A549 (cell line): ENCODE data around the gene SNF8. TPM values are rescaled to one million over a fixed set of nuclear protein-coding genes. Genes with fewer than 3 reads are reported as not detected.

Experiments used
- BHLHE40 ChIP-seq: IDR thresholded peaks from 2 replicates; pipeline ENCODE4 v1.6.1; 2012; ENCODE audit warnings: low read depth, low read length, inconsistent platforms
- CBX2 ChIP-seq: fragments of 200-600 bp; sonication (generic); IDR thresholded peaks from 2 replicates; pipeline ENCODE4 v1.6.1; 2016; ENCODE audit warnings: low read depth, mild to moderate bottlenecking, borderline replicate concordance
- CBX8 ChIP-seq: fragments of 200-600 bp; sonication (generic); IDR thresholded peaks from 2 replicates; pipeline ENCODE4 v1.6.1; 2016
- CEBPB ChIP-seq, 2 experiments: fragments of >200 bp in 1 of 2; sonication (Bioruptor Twin) in 1 of 2; formaldehyde crosslinking in 1 of 2; IDR thresholded peaks; 2 replicates each; pipeline ENCODE4 v1.6.1; 2012 to 2016
- CHD2 ChIP-seq: fragments of 150-350 bp; IDR thresholded peaks from 2 replicates; pipeline ENCODE4 v1.6.1; 2014; ENCODE audit warnings: low read length; ENCODE audit not compliant: partially characterized antibody
- CHD4 ChIP-seq: fragments of 200-600 bp; sonication (generic); IDR thresholded peaks from 2 replicates; pipeline ENCODE4 v1.6.1; 2016; ENCODE audit warnings: antibody characterized with exemption, mild to moderate bottlenecking, borderline replicate concordance
- EHMT2 ChIP-seq: fragments of 200-600 bp; sonication (generic); IDR thresholded peaks from 2 replicates; pipeline ENCODE4 v1.6.1; 2016; ENCODE audit warnings: antibody characterized with exemption, low read depth, mild to moderate bottlenecking, moderate library complexity
- EP300 ChIP-seq, 2 experiments: fragments of >200 bp; sonication (Bioruptor Twin); formaldehyde crosslinking; IDR thresholded peaks; 2 replicates in 1 of 2; 3 replicates in 1 of 2; pipeline ENCODE4 v1.6.1; 2016 to 2017
- ESRRA ChIP-seq: fragments of 150-350 bp; IDR thresholded peaks from 2 replicates; pipeline ENCODE4 v1.6.1; 2014; ENCODE audit warnings: mild to moderate bottlenecking, low read length, borderline replicate concordance
- FOSB ChIP-seq: fragments of 250-450 bp; sonication (Bioruptor Pico); IDR thresholded peaks from 2 replicates; pipeline ENCODE4 v1.5.0; 2020; ENCODE audit warnings: mild to moderate bottlenecking, moderate library complexity
- FOSL2 ChIP-seq, 2 experiments: fragments of 450-650 bp in 1 of 2; fragments of >200 bp in 1 of 2; sonication (Bioruptor Twin) in 1 of 2; formaldehyde crosslinking; IDR thresholded peaks; 2 replicates each; pipeline versions ENCODE4 v1.5.0 to v1.6.1; 2016 to 2020; ENCODE audit warnings: mild to moderate bottlenecking in 1 of 2, moderate library complexity in 1 of 2
- FOXS1 ChIP-seq: fragments of 250-450 bp; sonication (Bioruptor Pico); IDR thresholded peaks from 2 replicates; pipeline ENCODE4 v1.5.0; 2020; ENCODE audit warnings: mild to moderate bottlenecking, moderate library complexity
- HEYL ChIP-seq: fragments of 250-450 bp; sonication (Bioruptor Pico); IDR thresholded peaks from 2 replicates; pipeline ENCODE4 v1.8.0; 2021; ENCODE audit warnings: mild to moderate bottlenecking, moderate library complexity
- HOXA7 ChIP-seq: fragments of 250-450 bp; sonication (Bioruptor Pico); IDR thresholded peaks from 2 replicates; pipeline ENCODE4 v1.5.0; 2020; ENCODE audit warnings: mild to moderate bottlenecking, moderate library complexity
- HOXB13 ChIP-seq: fragments of 250-450 bp; sonication (Bioruptor Pico); IDR thresholded peaks from 2 replicates; pipeline ENCODE4 v1.5.0; 2020; ENCODE audit warnings: low read depth, mild to moderate bottlenecking, moderate library complexity
- HOXB5 ChIP-seq: fragments of 250-450 bp; sonication (Bioruptor Pico); IDR thresholded peaks from 2 replicates; pipeline ENCODE4 v1.5.0; 2020; ENCODE audit warnings: mild to moderate bottlenecking, moderate library complexity
- JUNB ChIP-seq: fragments of >200 bp; sonication (Bioruptor Twin); formaldehyde crosslinking; IDR thresholded peaks from 2 replicates; pipeline ENCODE4 v1.6.1; 2016
- KDM1A ChIP-seq: fragments of 200-600 bp; sonication (generic); IDR thresholded peaks from 2 replicates; pipeline ENCODE4 v1.6.1; 2016; ENCODE audit warnings: low read depth, mild to moderate bottlenecking
- MAFK ChIP-seq: fragments of 450-650 bp; IDR thresholded peaks from 2 replicates; pipeline ENCODE4 v1.6.1; 2014; ENCODE audit not compliant: partially characterized antibody
- MAX ChIP-seq: IDR thresholded peaks from 2 replicates; pipeline ENCODE4 v1.6.1; 2012
- NFE2L2 ChIP-seq: fragments of 150-350 bp; conservative IDR thresholded peaks from 2 replicates; pipeline ENCODE4 v1.6.1; 2014; ENCODE audit warnings: low read length
- NR3C1 ChIP-seq: fragments of >200 bp; sonication (Bioruptor Twin); formaldehyde crosslinking; IDR thresholded peaks from 3 replicates; pipeline ENCODE4 v1.6.1; 2017
- PHF8 ChIP-seq: fragments of 200-600 bp; sonication (generic); IDR thresholded peaks from 2 replicates; pipeline ENCODE4 v1.6.1; 2016; ENCODE audit warnings: low read depth, mild to moderate bottlenecking, antibody characterized with exemption, moderate library complexity, borderline replicate concordance
- POLR2A ChIP-seq: IDR thresholded peaks from 2 replicates; pipeline ENCODE4 v1.6.1; 2012; ENCODE audit warnings: mild to moderate bottlenecking, low read length
- RAD21 ChIP-seq, 2 experiments: fragments of >200 bp in 1 of 2; sonication (Bioruptor Twin) in 1 of 2; formaldehyde crosslinking in 1 of 2; IDR thresholded peaks in 1 of 2; conservative IDR thresholded peaks in 1 of 2; 2 replicates in 1 of 2; 3 replicates in 1 of 2; pipeline ENCODE4 v1.6.1; 2012 to 2018; ENCODE audit warnings: inconsistent platforms in 1 of 2
- RARB ChIP-seq: fragments of 250-450 bp; sonication (Bioruptor Pico); IDR thresholded peaks from 2 replicates; pipeline ENCODE4 v1.8.0; 2021; ENCODE audit warnings: mild to moderate bottlenecking, moderate library complexity
- REST ChIP-seq: fragments of 200-600 bp; sonication (generic); IDR thresholded peaks from 2 replicates; pipeline ENCODE4 v1.6.1; 2016; ENCODE audit warnings: antibody characterized with exemption, mild to moderate bottlenecking, moderate library complexity
- RFX5 ChIP-seq: fragments of 450-650 bp; IDR thresholded peaks from 2 replicates; pipeline ENCODE4 v1.7.1; 2014; ENCODE audit warnings: antibody characterized with exemption, mild to moderate bottlenecking, moderate library complexity
- RNF2 ChIP-seq: fragments of 200-600 bp; sonication (generic); IDR thresholded peaks from 2 replicates; pipeline ENCODE4 v1.6.1; 2016; ENCODE audit warnings: low read depth, mild to moderate bottlenecking, antibody characterized with exemption, moderate library complexity, borderline replicate concordance
- SMC3 ChIP-seq: fragments of >200 bp; sonication (Bioruptor Twin); formaldehyde crosslinking; IDR thresholded peaks from 3 replicates; pipeline ENCODE4 v1.6.1; 2018; ENCODE audit warnings: inconsistent platforms
- SREBF2 ChIP-seq: fragments of 450-650 bp; IDR thresholded peaks from 2 replicates; pipeline ENCODE4 v1.6.1; 2014; ENCODE audit warnings: mild to moderate bottlenecking, moderate library complexity
- TFCP2L1 ChIP-seq: fragments of 250-450 bp; sonication (Bioruptor Pico); IDR thresholded peaks from 2 replicates; pipeline ENCODE4 v1.5.0; 2021; ENCODE audit warnings: mild to moderate bottlenecking
- TP53 ChIP-seq: fragments of 250-450 bp; sonication (Bioruptor Pico); IDR thresholded peaks from 2 replicates; pipeline ENCODE4 v1.5.0; 2021; ENCODE audit warnings: mild to moderate bottlenecking, moderate library complexity
- ZFP36 ChIP-seq: fragments of 450-650 bp; IDR thresholded peaks from 2 replicates; pipeline ENCODE4 v1.6.1; 2014; ENCODE audit warnings: borderline replicate concordance; ENCODE audit not compliant: partially characterized antibody
- polyA plus RNA-seq, 4 experiments: library from polyadenylated mRNA; depleted of rRNA in 3 of 4; stranded (reverse); fragments of >200 nt; fragmentation: RNase III in 1 of 4; extraction: RNeasy Plus Mini Kit Qiagen cat#74134 plus additional on column Dnase treatment in 1 of 4; gene quantifications; 2 replicates in 3 of 4; 3 replicates in 1 of 4; pipeline ENCODE4 v1.2.3, GENCODE V29; 2011 to 2017
- TF ChIP-seq, protein P1 (sequence below): fragments of 450-650 bp; IDR thresholded peaks from 2 replicates; pipeline ENCODE4 v1.6.1; 2014; ENCODE audit warnings: antibody characterized with exemption
- TF ChIP-seq, protein P2 (sequence below): fragments of >200 bp; sonication (Bioruptor Twin); formaldehyde crosslinking; IDR thresholded peaks from 3 replicates; pipeline ENCODE4 v1.5.1; 2016
- TF ChIP-seq, protein P3 (sequence below): fragments of 150-350 bp; IDR thresholded peaks from 2 replicates; pipeline ENCODE4 v1.6.1; 2014; ENCODE audit warnings: low read depth, mild to moderate bottlenecking, low read length

Gene SNF8
- polyA plus RNA-seq, 2 of the 4 experiments (the other 2 are of a cell fraction) = 209 to 320 TPM

- TF ChIP-seq ZFP36 (no peak), MAFK (no peak), TFCP2L1 (CRISPR knock-in tag) (no peak), FOXS1 (CRISPR knock-in tag) (no peak), HOXA7 (CRISPR knock-in tag) (no peak), RFX5 (no peak), KDM1A (no peak), JUNB (no peak; the same call in 1 of the 2 replicates), ESRRA (no peak), FOSB (CRISPR knock-in tag) (peak; percentile 63; the same call in 1 of the 2 replicates), POLR2A (no peak; the same call in none of the 2 replicates), BHLHE40 (no peak), CHD4 (no peak), CEBPB (IDR thresholded peaks at IDR 0.05) (peak in 1 of 2 experiments; percentile 42; a peak in 1 of 4 replicates), RNF2 (no peak), HEYL (CRISPR knock-in tag) (no peak), HOXB5 (CRISPR knock-in tag) (no peak), RAD21 (conservative IDR thresholded peaks at IDR 0.05 in 1 of 2, IDR thresholded peaks at IDR 0.05 in 1 of 2) (peak in 1 of 2 experiments; percentile 15; a peak in 2 of 5 replicates), NFE2L2 (no peak), HOXB13 (CRISPR knock-in tag) (no peak), SMC3 (no peak; the same call in 2 of the 3 replicates), CBX8 (no peak), EP300 (IDR thresholded peaks at IDR 0.05) (no peak), MAX (peak; percentile 24; the same call in 1 of the 2 replicates), REST (no peak), CBX2 (no peak), TP53 (CRISPR knock-in tag) (no peak), NR3C1 (no peak), CHD2 (peak; percentile 42), RARB (CRISPR knock-in tag) (no peak; the same call in 1 of the 2 replicates), FOSL2 (IDR thresholded peaks at IDR 0.05) (peak; percentile 49), FOSL2 (CRISPR knock-in tag; IDR thresholded peaks at IDR 0.05) (peak; percentile 84), EHMT2 (no peak), PHF8 (no peak), SREBF2 (no peak)
- TF ChIP-seq, protein P1, sequence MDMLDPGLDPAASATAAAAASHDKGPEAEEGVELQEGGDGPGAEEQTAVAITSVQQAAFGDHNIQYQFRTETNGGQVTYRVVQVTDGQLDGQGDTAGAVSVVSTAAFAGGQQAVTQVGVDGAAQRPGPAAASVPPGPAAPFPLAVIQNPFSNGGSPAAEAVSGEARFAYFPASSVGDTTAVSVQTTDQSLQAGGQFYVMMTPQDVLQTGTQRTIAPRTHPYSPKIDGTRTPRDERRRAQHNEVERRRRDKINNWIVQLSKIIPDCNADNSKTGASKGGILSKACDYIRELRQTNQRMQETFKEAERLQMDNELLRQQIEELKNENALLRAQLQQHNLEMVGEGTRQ = no peak
- TF ChIP-seq, protein P2, sequence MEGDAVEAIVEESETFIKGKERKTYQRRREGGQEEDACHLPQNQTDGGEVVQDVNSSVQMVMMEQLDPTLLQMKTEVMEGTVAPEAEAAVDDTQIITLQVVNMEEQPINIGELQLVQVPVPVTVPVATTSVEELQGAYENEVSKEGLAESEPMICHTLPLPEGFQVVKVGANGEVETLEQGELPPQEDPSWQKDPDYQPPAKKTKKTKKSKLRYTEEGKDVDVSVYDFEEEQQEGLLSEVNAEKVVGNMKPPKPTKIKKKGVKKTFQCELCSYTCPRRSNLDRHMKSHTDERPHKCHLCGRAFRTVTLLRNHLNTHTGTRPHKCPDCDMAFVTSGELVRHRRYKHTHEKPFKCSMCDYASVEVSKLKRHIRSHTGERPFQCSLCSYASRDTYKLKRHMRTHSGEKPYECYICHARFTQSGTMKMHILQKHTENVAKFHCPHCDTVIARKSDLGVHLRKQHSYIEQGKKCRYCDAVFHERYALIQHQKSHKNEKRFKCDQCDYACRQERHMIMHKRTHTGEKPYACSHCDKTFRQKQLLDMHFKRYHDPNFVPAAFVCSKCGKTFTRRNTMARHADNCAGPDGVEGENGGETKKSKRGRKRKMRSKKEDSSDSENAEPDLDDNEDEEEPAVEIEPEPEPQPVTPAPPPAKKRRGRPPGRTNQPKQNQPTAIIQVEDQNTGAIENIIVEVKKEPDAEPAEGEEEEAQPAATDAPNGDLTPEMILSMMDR = no peak
- TF ChIP-seq, protein P3, sequence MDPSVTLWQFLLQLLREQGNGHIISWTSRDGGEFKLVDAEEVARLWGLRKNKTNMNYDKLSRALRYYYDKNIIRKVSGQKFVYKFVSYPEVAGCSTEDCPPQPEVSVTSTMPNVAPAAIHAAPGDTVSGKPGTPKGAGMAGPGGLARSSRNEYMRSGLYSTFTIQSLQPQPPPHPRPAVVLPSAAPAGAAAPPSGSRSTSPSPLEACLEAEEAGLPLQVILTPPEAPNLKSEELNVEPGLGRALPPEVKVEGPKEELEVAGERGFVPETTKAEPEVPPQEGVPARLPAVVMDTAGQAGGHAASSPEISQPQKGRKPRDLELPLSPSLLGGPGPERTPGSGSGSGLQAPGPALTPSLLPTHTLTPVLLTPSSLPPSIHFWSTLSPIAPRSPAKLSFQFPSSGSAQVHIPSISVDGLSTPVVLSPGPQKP = no peak
Observed at GRCh38 chr17:48961516-48962233, 17.0 kb upstream of the SNF8 start (continued).
